Natural killer cell (primary cell): ENCODE measurements around the gene ITGAL. TPM values are rescaled to one million over a fixed set of nuclear protein-coding genes. Genes with fewer than 3 reads are reported as not detected.

Experiments used
- ATAC-seq, 3 donors: fragments of 150-1000 bp in 2 of 3; fragments of 200-7000 bp in 1 of 3; cut with Tn5 transposase; 1 replicate in 1 of 3; 2 replicates in 2 of 3; pipeline ENCODE4 v1.10.0; 2021; ENCODE audit warnings: mild to moderate bottlenecking in 2 of 3, moderate library complexity in 2 of 3
- DNase-seq, 2 donors: peaks; one replicate each; pipeline versions ENCODE4 v3.0.0 to v3.0.0-alpha.2; 2013 to 2021; ENCODE audit warnings: mixed read lengths in 1 of 2
- H3K27ac ChIP-seq: one replicate; pipeline ENCODE4 v1.5.1; 2013; ENCODE audit warnings: mild to moderate bottlenecking, low read length
- H3K27me3 ChIP-seq: one replicate; pipeline ENCODE4 v1.6.1; 2013; ENCODE audit warnings: low read length; ENCODE audit not compliant: control insufficient read depth, insufficient read depth
- H3K36me3 ChIP-seq: one replicate; pipeline ENCODE4 v1.6.1; 2013; ENCODE audit warnings: low read length; ENCODE audit not compliant: control insufficient read depth, insufficient read depth
- H3K4me1 ChIP-seq: one replicate; pipeline ENCODE4 v1.6.1; 2013; ENCODE audit warnings: low read length; ENCODE audit not compliant: control insufficient read depth, insufficient read depth
- H3K4me3 ChIP-seq: one replicate; pipeline ENCODE4 v1.5.1; 2013; ENCODE audit warnings: low read length
- H3K9me3 ChIP-seq: one replicate; pipeline ENCODE4 v1.6.1; 2013; ENCODE audit warnings: low read length; ENCODE audit not compliant: control insufficient read depth, insufficient read depth
- H3K27ac Mint-ChIP-seq, 2 donors: one replicate each; pipeline ENCODE4 v1.8.0; 2022; ENCODE audit warnings: mild to moderate bottlenecking in 2 of 2, mixed read lengths in 2 of 2, moderate library complexity in 1 of 2
- H3K27me3 Mint-ChIP-seq, 2 donors: one replicate each; pipeline ENCODE4 v1.8.0; 2022; ENCODE audit warnings: low read depth in 2 of 2, mixed read lengths in 2 of 2
- H3K36me3 Mint-ChIP-seq: one replicate; pipeline ENCODE4 v1.8.0; 2022; ENCODE audit warnings: mixed read lengths
- H3K4me1 Mint-ChIP-seq, 2 donors: one replicate each; pipeline ENCODE4 v1.8.0; 2022; ENCODE audit warnings: mixed read lengths in 2 of 2
- H3K4me3 Mint-ChIP-seq: one replicate; pipeline ENCODE4 v1.8.0; 2022; ENCODE audit warnings: mild to moderate bottlenecking, moderate library complexity, mixed read lengths
- H3K9me3 Mint-ChIP-seq, 2 donors: one replicate each; pipeline ENCODE4 v1.8.0; 2022; ENCODE audit warnings: mixed read lengths in 2 of 2
- CTCF ChIP-seq: fragments of 200-600 bp; IDR thresholded peaks from one replicate; pipeline ENCODE4 v1.8.0; 2022; ENCODE audit warnings: antibody characterized with exemption
- WGBS: methylation state at CpG from one replicate; pipeline ENCODE4 v1.1.7; 2013; ENCODE audit warnings: missing lambda C conversion rate; ENCODE audit not compliant: insufficient coverage; 5-methylcytosine and 5-hydroxymethylcytosine counted together
- intact Hi-C: fragments of 100-400 bp; cut with micrococcal nuclease; formaldehyde crosslinking; loops from one replicate; pipeline ENCODE4 v1.14.2; 2022
- total RNA-seq, 4 donors: library from RNA; stranded (reverse); fragments of 120-200 nt in 1 of 4; gene quantifications; one replicate each; pipeline versions ENCODE4 v1.2.3 to v1.2.4, GENCODE V29; 2013 to 2022

Gene ITGAL
- total RNA-seq, 3 donors from 2014 or later (not counting 1 experiment from before 2014, with no cell fraction given) = 1,131 to 1,260 (median 1,176) TPM

DNA sequence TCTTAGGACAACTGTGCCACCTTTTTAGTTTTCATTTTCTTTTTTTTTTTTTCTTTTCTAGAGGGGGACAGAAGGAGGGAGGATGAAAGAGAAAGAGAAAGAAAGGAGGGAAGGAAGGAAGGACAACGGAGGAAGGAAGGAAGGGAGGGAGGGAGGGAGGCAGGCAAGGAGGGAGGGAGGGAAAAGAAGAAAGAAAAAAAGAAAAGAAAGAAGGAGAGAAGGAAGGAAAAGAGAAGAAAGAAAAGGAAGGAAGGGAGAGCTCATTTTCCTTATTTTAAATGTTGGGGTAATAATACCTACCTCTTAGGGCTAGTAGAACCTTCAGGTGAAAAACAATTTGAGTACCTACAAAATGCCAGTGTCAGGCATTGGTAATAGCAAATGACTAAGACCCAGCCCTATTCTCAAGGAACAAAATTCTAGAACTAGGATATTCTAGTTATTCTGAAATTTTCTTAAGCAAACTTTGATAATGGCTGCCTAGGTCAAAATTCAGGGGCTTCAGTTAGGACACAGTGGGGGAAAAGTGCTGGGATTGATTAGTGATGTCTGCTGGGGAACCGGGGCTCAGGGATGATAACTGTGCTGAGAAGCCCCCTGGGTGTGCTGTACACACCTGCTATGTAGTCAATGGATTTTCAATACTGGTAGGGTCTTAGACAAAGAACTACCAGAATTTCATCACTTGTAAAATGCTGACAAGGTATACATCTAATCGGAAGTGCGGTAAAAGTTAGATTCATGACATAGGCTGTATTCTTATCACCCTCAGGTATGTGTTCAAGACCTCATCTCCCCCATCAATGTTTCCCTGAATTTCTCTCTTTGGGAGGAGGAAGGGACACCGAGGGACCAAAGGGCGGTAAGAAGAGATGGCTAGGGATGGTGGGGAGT lies 31.1 kb downstream of the ITGAL start:
- intact Hi-C loops = no loop called here
- H3K27ac ChIP-seq = no peak overlapping the region

DNA sequence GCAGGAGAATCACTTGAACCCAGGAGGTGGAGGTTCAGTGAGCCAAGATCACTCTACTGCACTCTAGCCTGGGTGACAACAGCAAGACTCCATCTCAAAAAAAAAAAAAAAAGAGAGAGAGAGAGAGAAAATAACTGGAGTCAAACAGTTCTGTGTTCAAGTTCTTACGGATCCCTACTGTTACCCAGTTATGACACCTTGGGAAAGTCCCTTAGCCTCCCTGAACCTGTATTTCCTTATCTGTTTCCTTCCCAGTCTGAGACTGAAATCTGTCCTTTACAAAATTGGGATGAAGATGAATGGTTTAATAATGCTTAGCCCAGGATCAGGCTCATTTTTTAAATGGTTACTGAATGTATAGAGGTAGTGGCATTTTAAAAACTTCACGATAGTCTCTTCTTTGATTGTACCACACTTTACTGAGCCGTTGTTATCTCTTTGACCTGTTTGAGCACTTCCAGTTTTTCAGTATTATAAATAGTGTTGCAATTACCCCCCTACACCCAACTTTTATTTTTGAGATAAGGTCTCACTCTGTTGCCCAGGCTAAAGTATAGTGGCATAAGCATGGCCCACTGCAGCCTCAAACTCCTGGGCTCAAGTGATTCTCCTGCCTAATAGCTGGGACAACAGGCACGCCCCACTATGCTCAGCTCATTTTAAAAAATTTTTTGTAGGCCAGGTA lies 36.7 kb downstream of the ITGAL start:
- H3K27ac Mint-ChIP-seq = peak overlapping the region; percentile 33 to 65
- no peak overlapping the region for H3K4me3 Mint-ChIP-seq
- no peak for ATAC-seq
- intact Hi-C loops = no loop called here
- peaks cover 7% of the 10 kb centered on the region for H3K36me3 Mint-ChIP-seq
- Histone ChIP-seq H3K36me3 (peaks cover 87% of the 10 kb centered on the region), H3K4me3 (no peak overlapping the region), H3K27me3 (no peaks in the 10 kb centered on the region), H3K9me3 (no peaks in the 10 kb centered on the region), H3K4me1 (no peaks in the 10 kb centered on the region), H3K27ac (no peak overlapping the region)
- 92% methylated on average over 2 of the region's 4 CpGs for WGBS
- no peaks in the 10 kb centered on the region for H3K27me3 Mint-ChIP-seq
- DNase-seq = no peak
- no peaks in the 10 kb centered on the region for H3K9me3 Mint-ChIP-seq
- no peak for TF ChIP-seq CTCF
- H3K4me1 Mint-ChIP-seq = peaks cover 6 to 18% of the 10 kb centered on the region in 2 donors

More for the DNA sequence above, 31.1 kb downstream of the ITGAL start:
- no peak for TF ChIP-seq CTCF
- ATAC-seq = no peak
- Mint-ChIP-seq H3K27me3 (no peaks in the 10 kb centered on the region), H3K4me3 (no peak overlapping the region), H3K9me3 (no peaks in the 10 kb centered on the region), H3K27ac (peak overlapping the region; percentile 72 to 76), H3K4me1 (peaks cover 12 to 15% of the 10 kb centered on the region in 2 donors), H3K36me3 (peaks cover 8% of the 10 kb centered on the region)
- no peaks in the 10 kb centered on the region for H3K27me3 ChIP-seq
- DNase-seq = no peak
- no peaks in the 10 kb centered on the region for H3K9me3 ChIP-seq
- 96% methylated on average over 6 of the region's 6 CpGs for WGBS
- peaks cover 75% of the 10 kb centered on the region for H3K36me3 ChIP-seq
- H3K4me3 ChIP-seq = no peak overlapping the region
- H3K4me1 ChIP-seq = no peaks in the 10 kb centered on the region

DNA sequence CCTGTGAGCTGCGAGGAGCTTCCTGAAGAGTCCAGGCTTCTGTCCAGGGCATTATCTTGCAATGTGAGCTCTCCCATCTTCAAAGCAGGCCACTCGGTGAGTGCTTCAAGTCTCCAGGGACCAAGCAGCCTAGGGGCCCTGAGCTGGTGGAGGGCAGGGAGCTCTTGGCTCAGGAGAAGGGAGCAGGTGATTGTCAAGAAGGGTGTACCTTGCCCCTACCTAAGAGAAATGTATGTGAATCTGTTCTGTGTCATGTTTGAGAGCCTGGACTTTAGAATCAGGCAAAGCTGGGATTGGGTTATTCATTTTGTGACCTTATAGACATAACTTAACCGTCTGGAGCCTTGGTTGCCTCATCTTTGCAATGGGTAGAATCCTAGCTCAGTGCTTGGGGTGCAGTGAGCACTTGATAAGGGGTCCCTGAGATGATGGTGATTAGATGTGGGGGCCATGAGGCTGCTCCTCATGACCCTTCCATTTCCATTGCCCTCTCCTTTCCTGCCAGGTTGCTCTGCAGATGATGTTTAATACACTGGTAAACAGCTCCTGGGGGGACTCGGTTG lies 37.9 kb downstream of the ITGAL start:
- peaks cover 10 to 22% of the 10 kb centered on the region in 2 donors for H3K4me1 Mint-ChIP-seq
- no peak overlapping the region for H3K4me3 ChIP-seq
- H3K36me3 Mint-ChIP-seq = peaks cover 6% of the 10 kb centered on the region
- 89% methylated on average over 4 of the region's 4 CpGs for WGBS
- H3K27me3 ChIP-seq = no peaks in the 10 kb centered on the region
- intact Hi-C loops = no loop called here
- peaks cover 3% of the 10 kb centered on the region for H3K4me1 ChIP-seq
- H3K27ac ChIP-seq = no peak overlapping the region
- H3K27ac Mint-ChIP-seq = peak overlapping the region; percentile 53 to 73
- H3K27me3 Mint-ChIP-seq = no peaks in the 10 kb centered on the region
- H3K9me3 Mint-ChIP-seq = no peaks in the 10 kb centered on the region
- H3K4me3 Mint-ChIP-seq = no peak overlapping the region
- H3K36me3 ChIP-seq = peaks cover 86% of the 10 kb centered on the region
- no peak for TF ChIP-seq CTCF
- ATAC-seq = no peak
- no peak for DNase-seq
- no peaks in the 10 kb centered on the region for H3K9me3 ChIP-seq
